AML-193 (cell line): ENCODE measurements around the gene UBE3D.
"Not testable (repeated sequence)": the region's sequence is repeated elsewhere in the genome, so short reads cannot be mapped to it uniquely, and the experiment has no call there.

Source experiments
- DNase-seq, 2 experiments: peaks; one replicate each; lab custom pipeline; 2025; lab: John Stamatoyannopoulos, UW

The UBE3D gene

GRCh38 chr6:82870582-82871172 lies 195.0 kb downstream of the UBE3D start:
- DNase-seq, result no peak

- no peak for DNase-seq
Measured at GRCh38 chr6:82869493-82869892, 196.1 kb downstream of the UBE3D start.

DNA sequence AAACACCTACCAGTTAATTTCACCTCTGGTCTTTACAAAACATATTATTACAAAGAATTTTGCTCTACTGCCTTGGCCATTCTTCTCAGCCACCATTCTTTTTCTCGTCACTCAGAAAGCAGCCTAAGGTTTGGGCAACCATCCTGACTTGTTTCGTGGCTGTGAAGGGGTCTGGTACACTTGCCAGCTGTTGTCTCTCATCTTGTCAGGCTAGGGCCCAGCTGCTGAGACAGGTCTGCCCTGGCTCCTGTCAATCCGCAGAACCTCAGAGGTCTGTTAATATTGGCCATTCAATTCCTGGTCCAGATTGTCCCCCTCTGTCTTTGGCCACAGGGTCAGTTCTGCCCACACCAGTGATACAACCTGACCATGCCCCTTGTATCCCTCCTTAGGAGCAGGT lies 197.7 kb downstream of the UBE3D start:
- DNase-seq, result no peak

DNA sequence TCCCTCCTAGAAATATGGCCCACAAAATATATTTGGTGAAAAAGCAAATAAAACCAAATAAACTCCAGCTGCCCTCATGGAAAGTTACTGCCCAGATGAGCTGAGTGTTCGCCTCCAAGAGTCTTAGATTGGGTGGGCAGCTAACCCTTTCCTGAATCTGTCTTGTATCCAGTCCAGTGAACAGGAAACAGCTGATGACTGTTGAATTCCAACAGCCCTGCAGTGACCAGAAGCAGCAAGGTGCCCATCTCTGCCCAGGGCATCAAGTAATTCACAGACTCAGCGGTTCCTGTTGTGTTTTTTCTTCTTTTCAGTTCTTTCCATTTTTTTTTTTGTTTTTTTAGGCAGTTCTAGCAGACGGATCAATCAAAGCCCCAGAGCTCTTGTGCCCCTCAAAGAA lies 199.2 kb downstream of the UBE3D start:
- DNase-seq, result no peak

- DNase-seq, result no peak
Measured at GRCh38 chr6:82865461-82865860, 200.2 kb downstream of the UBE3D start.

DNA sequence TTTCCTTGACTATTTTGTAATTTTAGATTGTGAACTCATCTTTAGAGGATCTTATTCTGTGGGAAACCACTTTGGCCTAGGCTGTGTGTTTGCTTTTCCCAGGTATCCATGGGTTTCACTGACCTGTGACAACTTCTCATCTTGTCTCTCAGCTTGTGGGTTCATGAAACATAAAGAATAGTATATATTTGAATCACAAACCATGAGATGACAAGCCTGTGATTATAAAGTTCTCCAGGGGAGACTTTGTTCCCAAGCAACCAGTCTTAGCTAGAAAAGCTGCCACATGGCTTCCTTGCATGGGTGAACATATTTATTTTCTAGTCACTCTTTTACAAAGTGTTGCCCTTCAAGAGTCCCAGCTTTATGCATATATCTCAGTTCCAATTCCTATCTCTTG lies 201.9 kb downstream of the UBE3D start:
- no peak for DNase-seq

DNA sequence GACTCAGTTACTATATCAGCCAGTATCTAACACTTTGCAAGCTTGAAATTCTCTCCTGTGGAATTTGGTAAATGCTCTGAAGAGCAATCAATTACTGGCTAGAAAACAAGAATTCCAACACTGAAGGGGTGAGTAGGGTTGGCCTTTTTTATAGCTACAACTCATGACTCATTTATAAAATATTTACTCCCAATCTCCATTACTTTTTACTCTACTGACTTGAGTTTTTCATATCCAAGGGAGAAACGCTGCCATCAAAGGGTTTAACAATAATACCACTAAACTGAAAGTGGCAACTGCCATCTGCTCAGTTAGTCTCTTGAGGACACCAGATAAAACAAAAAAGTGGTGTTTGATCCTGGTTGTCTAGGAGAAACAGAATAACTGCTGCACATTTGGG lies 203.1 kb downstream of the UBE3D start:
- DNase-seq, result no peak

- no peak for DNase-seq
Measured at GRCh38 chr6:82861121-82861520, 204.5 kb downstream of the UBE3D start.

- DNase-seq, result not testable (repeated sequence)
Measured at GRCh38 chr6:82856077-82856476, 209.6 kb downstream of the UBE3D start.

DNA sequence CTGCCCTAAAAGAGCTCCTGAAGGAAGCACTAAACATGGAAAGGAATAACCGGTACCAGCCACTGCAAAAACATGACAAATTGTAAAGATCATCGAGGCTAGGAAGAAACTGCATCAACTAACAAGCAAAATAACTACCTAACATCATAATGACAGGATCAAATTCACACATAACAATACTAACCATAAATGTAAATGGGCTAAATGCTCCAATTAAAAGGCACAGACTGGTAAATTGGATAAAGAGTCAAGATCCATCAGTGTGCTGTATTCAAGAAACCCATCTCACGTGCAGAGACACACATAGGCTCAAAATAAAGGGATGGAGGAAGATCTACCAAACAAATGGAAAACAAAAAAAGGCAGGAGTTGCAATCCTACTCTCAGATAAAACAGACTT lies 212.7 kb downstream of the UBE3D start:
- DNase-seq, result not testable (repeated sequence)

DNA sequence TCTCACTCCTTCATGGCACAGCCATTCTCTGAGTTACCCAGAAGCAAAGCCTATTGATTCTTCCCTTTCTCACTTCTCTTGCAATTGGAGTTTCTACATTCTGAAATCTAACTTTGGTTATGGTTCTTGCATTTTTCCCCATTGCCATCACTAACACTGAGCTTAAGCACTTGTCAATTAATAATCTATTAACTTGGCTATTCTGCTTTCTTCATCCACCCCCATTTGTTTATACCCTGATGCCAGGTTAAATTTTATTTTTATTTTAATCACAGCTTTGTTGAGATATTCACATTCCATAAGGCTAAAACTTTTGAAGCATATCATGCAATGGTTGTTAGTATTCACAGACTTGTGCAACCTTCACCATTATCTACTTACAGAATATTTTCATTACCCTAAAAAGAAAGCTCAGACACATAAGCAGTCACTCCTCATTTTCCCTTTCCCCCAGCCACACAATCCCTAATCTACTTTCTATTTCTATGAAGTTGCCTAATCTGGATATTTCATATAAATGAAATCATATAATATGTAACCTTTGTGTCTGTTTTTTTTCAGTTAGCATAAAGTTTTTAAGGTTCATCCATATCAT lies 222.3 kb downstream of the UBE3D start:
- DNase-seq, result no peak

DNA sequence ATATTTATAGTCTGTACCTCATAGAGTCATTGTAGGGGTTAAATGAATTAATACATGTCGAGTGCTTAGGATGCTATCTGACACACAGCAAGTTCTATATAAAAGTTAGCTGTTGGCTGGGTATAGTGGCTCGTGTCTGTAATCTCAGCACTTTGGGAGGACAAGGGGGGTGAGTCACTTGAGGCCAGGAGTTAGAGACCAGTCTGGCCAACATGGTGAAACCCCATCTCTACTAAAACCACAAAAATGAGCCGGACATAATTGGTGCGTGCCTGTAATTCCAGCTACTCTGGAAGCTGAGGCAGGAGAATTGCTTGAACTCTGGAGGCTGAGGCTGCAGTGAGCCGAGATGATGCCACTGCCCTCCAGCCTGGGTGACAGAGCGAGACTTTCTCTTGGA lies 222.9 kb downstream of the UBE3D start:
- no peak for DNase-seq
